GM12878 (cell line): Measurements from ENCODE around the gene WBP1L. TPM values are rescaled to one million over a fixed set of nuclear protein-coding genes. Genes with fewer than 3 reads are reported as not detected.

ENCODE experiments used
- ATAC-seq: fragments of 200-7000 bp; cut with Tn5 transposase; 3 replicates; pipeline ENCODE4 v1.9.1; 2020; ENCODE audit warnings: mild to moderate bottlenecking, moderate library complexity
- BruUV-seq: library from RNA; stranded (reverse); fragments of 400-500 nt; replicated peaks from 2 replicates; lab custom pipeline; 2021; lab: Mats Ljungman, UMichigan
- CTCF ChIA-PET: fragments of 300-600 bp; sonication (Branson Sonifier 250); formaldehyde crosslinking; extraction: SDS; loops from one replicate; lab custom pipeline; 2021; ENCODE audit warnings: inconsistent platforms; lab: Yijun Ruan, JAX
- POLR2A ChIA-PET: fragments of 350-600 bp; formaldehyde crosslinking; extraction: SDS; loops from one replicate; lab custom pipeline; 2021; ENCODE audit warnings: inconsistent platforms; lab: Charles Lee
- RAD21 ChIA-PET: fragments of 300-600 bp; sonication (Branson Sonifier 250); formaldehyde crosslinking; loops from one replicate; lab custom pipeline; 2023; ENCODE audit warnings: antibody characterized with exemption; ENCODE audit not compliant: unreplicated experiment; lab: Charles Lee
- SMC1A ChIA-PET: fragments of 300-600 bp; sonication (Branson Sonifier 250); formaldehyde crosslinking; loops from one replicate; lab custom pipeline; 2023; ENCODE audit not compliant: unreplicated experiment, uncharacterized antibody; lab: Charles Lee
- DNase-seq: peaks from one replicate; pipeline ENCODE4 v3.0.0-alpha.2; 2011; ENCODE audit warnings: low read depth, low spot score
- FAIRE-seq: peaks from 3 replicates; lab custom pipeline; 2011; peaks lifted over from hg19 to GRCh38; lab: Jason Lieb, UNC
- H2AFZ ChIP-seq: 2 replicates; pipeline ENCODE4 v1.6.0; 2011; ENCODE audit warnings: low read depth, low read length, control low read depth; ENCODE audit not compliant: control insufficient read depth
- H3K27ac ChIP-seq: 2 replicates; pipeline ENCODE4 v1.5.1; 2011; ENCODE audit warnings: control low read depth; ENCODE audit not compliant: control insufficient read depth, insufficient read depth
- H3K27me3 ChIP-seq, 2 experiments: replicated peaks in 1 of 2; 2 replicates each; pipeline versions ENCODE4 v1.6.0 to v1.6.1; 2011; ENCODE audit warnings: low read length in 1 of 2; ENCODE audit not compliant: control insufficient read depth in 2 of 2, insufficient read depth in 2 of 2
- H3K36me3 ChIP-seq, 2 experiments: 2 replicates each; pipeline ENCODE4 v1.5.1; 2011; ENCODE audit warnings: low read length in 1 of 2; ENCODE audit not compliant: control insufficient read depth in 2 of 2, insufficient read depth in 2 of 2
- H3K4me1 ChIP-seq: 2 replicates; pipeline ENCODE4 v1.6.1; 2011; ENCODE audit warnings: mild to moderate bottlenecking, low read length, moderate library complexity, mixed read lengths; ENCODE audit not compliant: control insufficient read depth, insufficient read depth
- H3K4me2 ChIP-seq: 2 replicates; pipeline ENCODE4 v1.6.0; 2011; ENCODE audit warnings: control low read depth; ENCODE audit not compliant: control insufficient read depth, insufficient read depth
- H3K4me3 ChIP-seq: fragments of 200-600 bp; sonication (generic); 2 replicates; pipeline ENCODE4 v1.5.1; 2016
- H3K79me2 ChIP-seq: 2 replicates; pipeline ENCODE4 v1.6.0; 2011; ENCODE audit warnings: low read length; ENCODE audit not compliant: control insufficient read depth, insufficient read depth
- H3K9ac ChIP-seq: 2 replicates; pipeline ENCODE4 v1.8.0; 2011; ENCODE audit warnings: low read length, control low read depth, mixed read lengths; ENCODE audit not compliant: control insufficient read depth, insufficient read depth
- H3K9me3 ChIP-seq: replicated peaks from 3 replicates; pipeline ENCODE4 v1.5.1; 2011; ENCODE audit warnings: mild to moderate bottlenecking, low read length; ENCODE audit not compliant: control insufficient read depth, insufficient read depth
- H4K20me1 ChIP-seq: 2 replicates; pipeline ENCODE4 v1.6.0; 2011; ENCODE audit not compliant: control insufficient read depth, insufficient read depth
- CUX1 ChIP-seq: IDR thresholded peaks from 2 replicates; pipeline ENCODE4 v1.6.1; 2012; ENCODE audit warnings: improper control_type of control experiment, low read depth, low read length; ENCODE audit not compliant: insufficient replicate concordance
- PBX3 ChIP-seq: IDR thresholded peaks from 2 replicates; pipeline ENCODE4 v1.6.1; 2011; ENCODE audit warnings: mild to moderate bottlenecking, low read depth, low read length, moderate library complexity; ENCODE audit not compliant: insufficient replicate concordance
- WGBS: methylation state at CpG from one replicate; pipeline ENCODE4 v1.1.6; 2016; ENCODE audit warnings: low lambda C conversion rate; ENCODE audit not compliant: insufficient replicate concordance, insufficient coverage; ENCODE audit errors: missing lambda C conversion rate; 5-methylcytosine and 5-hydroxymethylcytosine counted together
- in situ Hi-C: fragments of 300-500 bp; cut with MboI; formaldehyde crosslinking; loops from 9 replicates; pipeline ENCODE4 v1.14.3; 2018; ENCODE audit warnings: mixed read lengths
- intact Hi-C: fragments of 100-400 bp; cut with micrococcal nuclease; formaldehyde crosslinking; loops from one replicate; pipeline ENCODE4 v1.14.2; 2022; ENCODE audit not compliant: unreplicated experiment
- polyA plus RNA-seq, 11 experiments: library from polyadenylated mRNA; depleted of rRNA in 4 of 11; unstranded in 6 of 11; stranded (reverse) in 5 of 11; fragments of >200 nt; fragmentation: Nextera tagmentation in 4 of 11; fragmentation: Illumina TruSeq in 1 of 11; extraction: Ambion mirVana in 4 of 11; extraction: Trizol in 1 of 11; gene quantifications; 1 replicate in 1 of 11; 2 replicates in 10 of 11; pipeline versions ENCODE4 v1.2.1 to v1.2.3, GENCODE V29; 2011 to 2016; ENCODE audit warnings: inconsistent platforms in 2 of 11, missing spikeins in 2 of 11, low read depth in 1 of 11
- total RNA-seq, 4 experiments: library from RNA; depleted of rRNA in 3 of 4; stranded (reverse); fragments of >200 nt in 3 of 4; fragmentation: Illumina TruSeq in 1 of 4; extraction: Trizol in 1 of 4; gene quantifications; 2 replicates each; pipeline versions ENCODE4 v1.2.1 to v1.2.3, GENCODE V29; 2013 to 2021

The WBP1L gene
- total and polyA plus RNA-seq, 10 of the 15 experiments (the other 5 are each of a cell fraction or from before 2014, with no cell fraction given), result 3.7 to 18.8 (median 12.3) TPM

GRCh38 chr10:102777711-102778453 lies 34.1 kb downstream of the WBP1L start (continued):
- TF ChIP-seq PBX3, result no peak

GRCh38 chr10:102778781-102779180 lies 35.0 kb downstream of the WBP1L start:
- Histone ChIP-seq H3K27me3 (no peaks in the 10 kb centered on the region), H3K79me2 (peaks cover 1% of the 10 kb centered on the region), H2AFZ (no peak overlapping the region), H3K36me3 (peaks cover 0 to 6% of the 10 kb centered on the region in 2 experiments; a peak in 2 of 4 replicates), H3K27ac (no peak overlapping the region), H3K4me2 (no peak overlapping the region), H3K4me1 (peaks cover 2% of the 10 kb centered on the region; the same call in 1 of the 2 replicates), H3K4me3 (no peak overlapping the region), H3K9ac (no peak overlapping the region), H4K20me1 (no peaks in the 10 kb centered on the region), H3K9me3 (no peaks in the 10 kb centered on the region)
- no peak for ATAC-seq
- intact Hi-C loops (no loop called here), in situ Hi-C loops (no loop called here)
- WGBS, result 100% methylated on average over 2 of the region's 2 CpGs
- no peak for DNase-seq
- no peak for FAIRE-seq
- ChIA-PET RAD21 (no interaction called here), POLR2A (no interaction called here), SMC1A (interaction anchor here (1.4 kb wide), 1 partner anchor 25 kb away, joined by 4 read pairs; no protein-coding TSS in a partner anchor), CTCF (no interaction called here)
- BruUV-seq, result no TSS peak
- TF ChIP-seq CUX1, result no peak
